Activated naive CD8-positive, alpha-beta T cell (primary cell): Measurements from ENCODE around the gene FIGNL2.
A peak's percentile ranks its signal among the peaks of the same experiment; 100 is the strongest.

Source experiments
- H3K27ac Mint-ChIP-seq: one replicate; pipeline ENCODE4 v1.8.0; 2021; ENCODE audit warnings: mixed read lengths
- H3K27me3 Mint-ChIP-seq: one replicate; pipeline ENCODE4 v1.8.0; 2021; ENCODE audit warnings: mixed read lengths
- H3K36me3 Mint-ChIP-seq: one replicate; pipeline ENCODE4 v1.8.0; 2021; ENCODE audit warnings: mixed read lengths
- H3K4me1 Mint-ChIP-seq: one replicate; pipeline ENCODE4 v1.8.0; 2021; ENCODE audit warnings: low read depth, mixed read lengths
- H3K4me3 Mint-ChIP-seq: one replicate; pipeline ENCODE4 v1.8.0; 2021; ENCODE audit warnings: mild to moderate bottlenecking, mixed read lengths
- H3K9me3 Mint-ChIP-seq: one replicate; pipeline ENCODE4 v1.8.0; 2021; ENCODE audit warnings: low read depth, mixed read lengths

The FIGNL2 gene

DNA sequence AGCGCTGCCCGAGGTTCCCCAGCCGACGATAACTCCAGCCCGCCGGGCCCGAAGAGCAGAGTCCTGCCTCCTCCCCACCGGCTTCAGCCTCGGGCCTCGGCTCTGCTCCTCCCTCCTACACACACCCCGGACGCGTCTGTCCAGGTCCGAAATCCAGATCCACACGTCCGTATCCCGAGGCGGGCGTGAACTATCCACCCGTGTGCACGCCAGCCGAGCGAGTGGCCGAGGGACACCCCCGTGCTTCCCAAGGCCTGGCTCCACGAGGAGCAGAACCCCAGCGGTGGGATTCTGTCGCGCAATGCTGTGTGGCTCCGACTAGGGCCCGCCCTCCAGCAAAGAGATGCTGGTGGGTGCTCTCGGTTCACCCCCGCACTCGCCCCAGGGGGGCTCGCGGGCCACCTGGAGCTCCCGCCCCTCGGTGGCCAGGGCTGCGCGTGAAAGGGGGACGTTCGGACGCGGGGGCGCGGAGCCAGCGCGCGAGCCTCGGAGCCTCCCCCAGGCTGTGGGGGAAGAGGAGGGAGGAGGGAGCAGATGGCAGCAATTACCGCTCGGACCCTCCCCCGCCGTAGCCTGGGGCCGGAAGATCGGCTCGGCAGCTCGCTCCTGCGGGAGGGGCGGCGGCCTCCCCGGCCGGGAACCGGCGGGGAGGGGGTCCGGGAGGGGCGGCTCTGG is 20.4 kb upstream of the FIGNL2 start:
- H3K36me3 Mint-ChIP-seq: no peaks in the 10 kb centered on the region
- H3K27me3 Mint-ChIP-seq: peaks cover 26% of the 10 kb centered on the region
- peaks cover 22% of the 10 kb centered on the region for H3K4me1 Mint-ChIP-seq
- peak overlapping the region; percentile 27 for H3K4me3 Mint-ChIP-seq
- no peak overlapping the region for H3K27ac Mint-ChIP-seq
- no peaks in the 10 kb centered on the region for H3K9me3 Mint-ChIP-seq

DNA sequence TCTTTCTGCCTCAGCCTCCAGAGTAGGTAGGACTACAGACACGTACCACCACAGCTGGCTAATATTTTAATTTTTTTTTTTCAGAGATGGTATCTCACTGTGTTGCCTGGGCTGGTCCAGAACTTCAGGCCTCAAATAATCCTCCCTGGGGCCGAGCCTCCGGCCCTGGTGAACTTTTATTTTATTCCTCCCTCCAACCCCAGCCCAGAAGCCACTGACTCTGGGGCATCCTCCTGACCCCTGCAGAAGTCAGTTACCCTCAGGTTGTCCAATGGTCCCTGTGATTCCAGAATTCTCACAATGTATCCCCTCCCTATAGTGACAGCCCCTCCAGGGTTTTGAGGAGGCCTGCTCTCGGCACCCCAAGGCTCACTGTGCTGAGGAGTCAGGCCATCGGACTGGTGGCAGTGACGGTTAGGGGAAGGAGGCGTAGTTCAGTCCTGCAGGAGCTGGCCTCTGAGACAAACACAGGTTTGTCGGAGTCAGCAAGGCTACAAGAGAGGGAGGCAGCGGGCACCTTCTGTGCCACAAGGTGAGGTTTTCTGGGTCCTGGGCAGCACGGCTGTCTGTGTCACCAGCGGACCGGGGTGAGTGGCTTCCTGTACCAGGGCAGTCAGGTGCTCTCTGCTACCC is 19.4 kb upstream of the FIGNL2 start:
- Mint-ChIP-seq H3K27me3 (peaks cover 33% of the 10 kb centered on the region), H3K9me3 (no peaks in the 10 kb centered on the region), H3K36me3 (no peaks in the 10 kb centered on the region), H3K27ac (no peak overlapping the region), H3K4me3 (peak overlapping the region; percentile 67), H3K4me1 (peaks cover 23% of the 10 kb centered on the region)

DNA sequence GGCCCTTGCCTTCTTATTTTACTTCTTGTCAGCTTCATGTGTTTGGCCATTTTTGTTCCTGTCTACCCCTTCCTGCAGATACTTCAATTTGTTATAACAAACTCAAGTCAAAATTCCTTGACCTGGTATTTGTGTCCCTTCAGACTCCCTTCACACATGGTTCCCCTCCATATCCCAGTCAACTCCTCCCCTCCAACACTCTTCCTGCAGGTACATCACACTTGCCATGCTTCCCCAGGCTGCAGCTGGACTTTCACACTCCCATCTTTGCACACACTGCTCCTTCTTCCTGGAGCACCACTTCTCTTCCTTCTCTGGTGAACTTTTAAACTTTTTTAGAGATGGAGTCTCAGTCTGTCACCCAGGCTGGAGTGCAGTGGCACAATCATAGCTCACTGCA is 18.9 kb upstream of the FIGNL2 start:
- Mint-ChIP-seq H3K4me1 (peaks cover 23% of the 10 kb centered on the region), H3K27me3 (peaks cover 33% of the 10 kb centered on the region), H3K27ac (no peak overlapping the region)

DNA sequence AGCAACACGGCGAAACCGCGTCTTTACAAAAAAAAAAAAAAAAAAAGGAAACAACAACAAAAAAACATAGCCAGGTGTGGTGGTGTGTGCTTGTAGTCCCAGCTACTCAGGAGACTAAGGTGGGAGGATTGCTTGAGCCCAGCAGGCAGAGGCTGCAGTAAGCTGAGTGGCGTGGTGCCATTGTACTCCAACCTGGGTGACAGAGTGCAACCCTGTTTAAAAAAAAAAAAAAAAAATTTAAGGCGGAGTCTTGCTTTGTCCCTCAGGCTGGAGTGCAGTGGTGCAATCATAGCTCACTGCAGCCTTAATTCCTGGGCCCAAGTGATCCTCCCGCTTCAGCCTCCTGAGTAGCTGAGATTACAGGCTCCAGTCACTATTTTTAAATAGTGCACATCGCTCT is 18.2 kb upstream of the FIGNL2 start:
- Mint-ChIP-seq H3K4me3 (no peak overlapping the region), H3K36me3 (no peaks in the 10 kb centered on the region), H3K9me3 (no peaks in the 10 kb centered on the region), H3K4me1 (peaks cover 23% of the 10 kb centered on the region), H3K27me3 (peaks cover 36% of the 10 kb centered on the region), H3K27ac (no peak overlapping the region)

More for the DNA sequence above, 18.9 kb upstream of the FIGNL2 start:
- Mint-ChIP-seq H3K36me3 (no peaks in the 10 kb centered on the region), H3K9me3 (no peaks in the 10 kb centered on the region), H3K4me3 (no peak overlapping the region)

DNA sequence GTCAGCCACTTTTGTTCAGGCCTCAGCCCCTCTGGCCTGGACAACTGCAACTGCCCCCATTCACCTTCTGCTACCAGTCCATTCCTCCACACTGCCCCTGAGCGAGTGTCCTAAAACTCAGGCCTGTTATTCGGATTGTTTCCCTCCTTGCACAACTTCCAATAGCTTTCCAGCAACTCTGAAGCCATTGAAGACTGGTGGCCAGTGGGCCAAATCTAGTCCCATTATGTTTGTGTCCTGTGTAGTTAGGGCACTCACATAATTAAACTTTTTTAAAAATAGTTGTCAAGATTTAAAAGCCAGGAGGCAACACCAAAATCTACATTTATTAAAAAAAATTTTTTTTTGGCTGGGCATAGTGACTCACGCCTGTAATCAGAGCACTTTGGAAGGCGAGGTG is 17.8 kb upstream of the FIGNL2 start:
- Mint-ChIP-seq H3K4me3 (no peak overlapping the region), H3K9me3 (no peaks in the 10 kb centered on the region), H3K27me3 (peaks cover 36% of the 10 kb centered on the region), H3K4me1 (peaks cover 23% of the 10 kb centered on the region), H3K27ac (no peak overlapping the region), H3K36me3 (no peaks in the 10 kb centered on the region)

DNA sequence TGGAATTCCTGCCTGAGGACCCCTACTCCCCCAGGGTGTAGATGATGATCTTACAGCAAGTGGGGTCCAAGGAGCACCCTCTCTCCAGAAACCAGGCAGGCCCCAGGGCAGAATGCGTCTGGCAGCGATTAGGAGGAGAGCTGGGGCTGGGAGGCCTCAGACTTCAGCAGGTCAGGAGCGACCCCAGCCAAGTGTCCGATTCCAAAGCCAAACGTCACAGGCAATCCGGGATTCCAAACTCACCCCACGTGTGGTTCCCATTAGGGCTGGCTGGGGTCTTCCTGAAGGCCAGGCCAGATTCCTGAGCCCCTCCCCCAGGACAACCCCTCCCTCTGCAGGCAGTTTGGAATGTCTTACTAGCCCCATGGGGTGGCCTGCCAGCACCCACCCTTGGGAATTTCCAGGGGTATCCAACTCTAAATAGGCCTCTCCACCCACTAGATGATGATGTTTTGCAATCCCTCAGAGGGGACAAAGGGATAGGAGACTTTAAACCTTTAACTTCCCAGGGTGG is 17.3 kb upstream of the FIGNL2 start:
- Mint-ChIP-seq H3K4me3 (no peak overlapping the region), H3K27me3 (peaks cover 33% of the 10 kb centered on the region), H3K9me3 (no peaks in the 10 kb centered on the region), H3K4me1 (peaks cover 22% of the 10 kb centered on the region), H3K36me3 (no peaks in the 10 kb centered on the region), H3K27ac (no peak overlapping the region)

DNA sequence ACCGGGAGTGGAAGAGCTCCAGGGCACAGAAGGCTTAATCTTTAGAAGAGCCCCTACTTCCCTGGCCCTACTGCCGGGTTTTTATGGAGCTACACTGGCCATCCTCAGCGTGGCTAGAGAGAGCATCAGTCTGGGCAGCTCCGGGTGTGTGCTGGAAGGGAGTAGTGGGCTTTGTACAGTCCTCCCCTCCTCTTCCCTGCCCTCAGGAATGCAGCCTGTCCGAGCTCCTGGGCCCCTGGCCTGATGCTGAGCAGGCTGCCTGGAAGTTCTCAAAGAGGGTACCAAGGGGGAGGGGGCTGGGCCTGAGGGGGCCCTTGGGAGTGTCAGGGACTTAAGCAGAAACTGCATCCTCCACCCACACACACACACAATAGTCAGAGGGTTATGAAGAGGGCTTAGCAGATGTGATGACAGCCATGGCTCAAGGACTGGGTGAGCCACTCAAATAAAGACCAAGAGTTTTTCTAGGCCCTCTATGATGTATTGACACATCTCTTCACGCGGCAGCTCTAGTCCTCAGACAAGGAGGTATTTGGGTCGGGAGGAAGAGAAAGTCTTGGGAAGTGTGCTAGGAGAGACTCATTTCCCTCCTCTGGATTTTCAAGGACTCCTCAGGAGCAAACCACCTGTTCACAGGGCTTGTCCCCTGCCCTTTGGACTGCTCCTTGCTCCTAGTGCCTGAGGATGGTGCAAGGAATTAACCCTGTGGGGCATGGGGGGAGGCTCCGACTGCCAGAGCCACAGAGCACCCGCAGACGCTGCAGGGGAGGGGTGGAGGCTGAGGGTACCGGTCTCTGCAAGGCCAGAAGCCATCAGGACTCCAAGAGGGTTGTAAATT is 16.5 kb upstream of the FIGNL2 start:
- Mint-ChIP-seq H3K9me3 (no peaks in the 10 kb centered on the region), H3K27me3 (peaks cover 28% of the 10 kb centered on the region), H3K4me1 (peaks cover 17% of the 10 kb centered on the region), H3K27ac (no peak overlapping the region), H3K4me3 (peak overlapping the region; percentile 59), H3K36me3 (no peaks in the 10 kb centered on the region)

DNA sequence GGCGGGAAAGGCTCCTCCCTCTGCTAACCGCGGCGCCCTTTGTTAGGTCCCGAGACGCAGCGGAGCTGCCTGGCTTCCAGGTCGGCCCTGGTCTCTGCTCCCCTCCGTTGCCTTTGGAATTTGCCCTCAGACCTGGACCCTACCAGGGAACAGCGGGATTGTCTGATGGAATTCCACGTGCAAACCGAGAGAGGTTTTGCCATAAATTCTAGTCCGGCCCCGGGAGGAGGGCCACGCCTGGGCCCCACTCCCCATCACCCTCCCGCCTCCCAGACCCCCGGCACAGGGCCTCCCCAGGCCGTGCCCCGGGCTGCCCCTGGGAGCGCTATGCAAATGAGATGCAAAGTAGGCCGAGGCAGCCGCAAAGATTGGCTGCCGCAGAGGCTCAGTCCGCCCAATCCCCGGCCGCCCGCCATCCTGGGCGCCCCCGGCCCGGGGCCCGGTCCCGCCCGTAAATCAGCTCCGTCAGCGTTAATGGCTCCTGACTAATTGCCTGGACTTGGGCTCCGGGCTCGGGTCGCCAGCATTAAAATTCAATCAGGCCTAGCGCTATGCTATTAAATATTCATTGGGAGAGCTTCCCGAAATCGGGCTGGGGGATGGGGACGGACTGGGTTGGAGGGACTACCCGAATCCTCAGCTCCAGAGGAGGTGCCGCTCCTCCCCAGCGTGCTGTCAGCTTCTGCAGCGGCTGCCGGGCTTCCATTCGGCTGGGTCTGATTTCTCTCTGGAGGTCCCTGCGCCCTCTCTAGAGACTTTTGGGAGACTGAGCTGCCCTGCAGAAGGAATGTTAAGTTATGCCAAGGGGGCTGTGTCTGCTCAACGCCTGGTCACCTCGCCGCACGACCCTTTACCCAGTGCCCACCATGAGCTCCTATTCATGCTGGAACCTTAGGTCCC is 15.7 kb upstream of the FIGNL2 start:
- H3K36me3 Mint-ChIP-seq: no peaks in the 10 kb centered on the region
- no peak overlapping the region for H3K27ac Mint-ChIP-seq
- H3K4me3 Mint-ChIP-seq: peak overlapping the region; percentile 59
- H3K4me1 Mint-ChIP-seq: peaks cover 12% of the 10 kb centered on the region
- peaks cover 25% of the 10 kb centered on the region for H3K27me3 Mint-ChIP-seq
- H3K9me3 Mint-ChIP-seq: no peaks in the 10 kb centered on the region

DNA sequence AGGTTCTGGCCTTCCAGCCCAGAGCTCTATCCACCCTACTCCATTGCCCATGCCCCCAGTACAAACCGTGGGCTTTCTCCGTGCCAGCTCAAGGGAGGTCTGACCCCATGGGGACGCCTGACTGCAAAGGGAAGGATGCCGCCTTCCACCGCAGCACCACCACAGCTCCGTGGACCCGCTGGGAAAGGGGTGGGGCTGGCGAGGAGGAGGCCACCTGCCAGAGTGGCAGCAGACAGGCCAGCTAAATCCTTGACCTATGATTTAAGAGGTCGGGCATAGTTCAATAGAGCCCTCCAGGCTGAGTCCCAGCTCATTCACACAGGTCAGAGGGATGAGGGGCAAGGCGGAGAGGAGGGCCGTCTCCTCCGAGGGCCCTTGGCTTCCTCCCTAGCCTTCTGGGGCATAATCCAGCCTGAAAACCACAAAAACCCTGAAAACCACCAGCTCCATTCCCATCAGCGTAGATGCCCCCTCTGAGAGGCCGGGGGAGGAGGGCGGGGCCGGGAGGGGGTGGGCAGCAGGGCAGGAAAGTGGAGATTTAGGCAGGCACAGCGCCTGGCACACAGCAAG is 14.9 kb upstream of the FIGNL2 start:
- H3K9me3 Mint-ChIP-seq: no peaks in the 10 kb centered on the region
- H3K4me1 Mint-ChIP-seq: peaks cover 11% of the 10 kb centered on the region
- no peak overlapping the region for H3K27ac Mint-ChIP-seq
- peaks cover 24% of the 10 kb centered on the region for H3K27me3 Mint-ChIP-seq
- H3K4me3 Mint-ChIP-seq: peak overlapping the region; percentile 68
- H3K36me3 Mint-ChIP-seq: no peaks in the 10 kb centered on the region

DNA sequence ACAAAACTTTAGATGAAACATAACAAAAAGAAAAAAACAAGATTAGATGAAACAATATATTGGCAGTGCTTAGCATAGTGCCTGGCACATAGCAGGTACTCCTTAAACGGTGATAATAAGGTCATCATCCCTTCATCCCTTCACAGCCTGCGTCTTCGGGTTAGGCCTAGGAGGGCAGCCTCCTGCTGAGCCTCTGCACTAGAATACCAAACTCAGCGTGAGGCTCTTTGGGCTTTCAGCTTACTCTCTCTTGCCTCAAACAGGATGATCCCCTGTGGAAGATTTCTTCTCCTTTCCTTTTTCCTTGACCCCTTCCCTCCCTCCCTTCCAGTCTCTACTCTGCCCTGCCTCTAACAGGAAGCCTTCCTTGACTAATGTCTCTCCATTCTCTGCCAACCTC is 14.4 kb upstream of the FIGNL2 start:
- Mint-ChIP-seq H3K4me1 (peaks cover 6% of the 10 kb centered on the region), H3K36me3 (no peaks in the 10 kb centered on the region), H3K27ac (no peak overlapping the region), H3K9me3 (no peaks in the 10 kb centered on the region), H3K27me3 (peaks cover 19% of the 10 kb centered on the region), H3K4me3 (peak overlapping the region; percentile 68)

DNA sequence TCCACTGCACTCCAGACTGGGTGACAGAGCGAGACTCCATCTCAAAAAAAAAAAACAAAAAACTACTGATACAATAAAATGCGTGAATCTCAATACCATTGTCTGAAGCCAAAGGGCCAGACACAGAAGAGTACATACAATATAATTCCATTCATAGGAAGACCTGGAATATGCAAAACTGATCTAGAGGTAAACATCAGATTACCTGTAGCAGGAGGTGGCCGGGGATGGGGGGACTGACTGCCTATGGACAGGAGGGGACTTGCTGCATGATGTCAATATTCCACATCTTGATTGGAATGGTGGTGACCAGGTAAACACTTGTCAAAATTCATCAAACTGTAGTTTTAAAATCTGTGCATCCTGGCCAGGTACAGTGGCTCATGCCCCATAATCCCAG is 12.5 kb upstream of the FIGNL2 start:
- no peak overlapping the region for H3K27ac Mint-ChIP-seq
- H3K4me3 Mint-ChIP-seq: no peak overlapping the region
- H3K9me3 Mint-ChIP-seq: no peaks in the 10 kb centered on the region
- H3K4me1 Mint-ChIP-seq: peaks cover 6% of the 10 kb centered on the region
- no peaks in the 10 kb centered on the region for H3K36me3 Mint-ChIP-seq
- peaks cover 19% of the 10 kb centered on the region for H3K27me3 Mint-ChIP-seq

DNA sequence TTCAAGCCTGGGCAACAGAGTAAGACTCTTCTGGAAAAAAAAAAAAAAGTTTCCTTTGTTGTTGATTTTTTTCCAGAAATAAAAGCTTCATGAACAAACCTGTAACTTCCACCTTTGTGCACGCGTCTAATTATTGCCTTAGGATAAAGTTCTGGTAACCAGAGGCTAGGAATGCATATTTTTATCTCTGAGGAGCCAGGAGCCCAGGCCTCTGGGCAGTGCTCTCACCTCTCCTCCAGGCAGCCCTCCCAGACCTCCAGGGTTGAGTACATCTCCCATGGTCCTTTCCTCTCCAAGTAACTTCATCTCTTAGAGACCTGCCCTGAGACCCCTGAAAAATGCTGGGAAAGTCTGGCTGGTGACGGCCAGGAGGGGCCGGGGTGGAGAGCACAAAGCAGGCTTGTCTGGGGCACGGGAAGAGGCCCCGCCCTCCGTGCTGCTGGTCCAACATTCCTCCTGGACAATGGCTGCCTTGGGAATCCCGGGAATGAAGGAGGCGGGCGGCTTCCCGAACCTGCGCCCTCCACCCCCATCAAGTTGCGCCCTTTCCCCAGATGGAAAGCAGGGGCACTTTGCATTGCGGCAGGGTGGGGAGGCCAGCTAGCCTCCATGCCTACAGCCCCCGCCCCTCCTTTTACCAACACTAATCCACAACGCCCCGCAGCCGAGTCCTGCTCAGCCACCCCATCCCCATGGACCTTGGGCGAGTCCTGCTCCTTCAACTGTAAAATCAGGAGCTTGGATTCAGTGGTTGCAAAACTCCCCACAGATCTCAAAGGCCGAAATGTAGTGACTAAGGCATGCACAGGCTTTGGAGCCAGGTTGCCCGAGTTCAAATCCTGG is 7.3 kb upstream of the FIGNL2 start:
- Mint-ChIP-seq H3K4me3 (no peak overlapping the region), H3K36me3 (no peaks in the 10 kb centered on the region), H3K4me1 (peaks cover 8% of the 10 kb centered on the region), H3K27ac (no peak overlapping the region), H3K9me3 (no peaks in the 10 kb centered on the region), H3K27me3 (peaks cover 6% of the 10 kb centered on the region)

DNA sequence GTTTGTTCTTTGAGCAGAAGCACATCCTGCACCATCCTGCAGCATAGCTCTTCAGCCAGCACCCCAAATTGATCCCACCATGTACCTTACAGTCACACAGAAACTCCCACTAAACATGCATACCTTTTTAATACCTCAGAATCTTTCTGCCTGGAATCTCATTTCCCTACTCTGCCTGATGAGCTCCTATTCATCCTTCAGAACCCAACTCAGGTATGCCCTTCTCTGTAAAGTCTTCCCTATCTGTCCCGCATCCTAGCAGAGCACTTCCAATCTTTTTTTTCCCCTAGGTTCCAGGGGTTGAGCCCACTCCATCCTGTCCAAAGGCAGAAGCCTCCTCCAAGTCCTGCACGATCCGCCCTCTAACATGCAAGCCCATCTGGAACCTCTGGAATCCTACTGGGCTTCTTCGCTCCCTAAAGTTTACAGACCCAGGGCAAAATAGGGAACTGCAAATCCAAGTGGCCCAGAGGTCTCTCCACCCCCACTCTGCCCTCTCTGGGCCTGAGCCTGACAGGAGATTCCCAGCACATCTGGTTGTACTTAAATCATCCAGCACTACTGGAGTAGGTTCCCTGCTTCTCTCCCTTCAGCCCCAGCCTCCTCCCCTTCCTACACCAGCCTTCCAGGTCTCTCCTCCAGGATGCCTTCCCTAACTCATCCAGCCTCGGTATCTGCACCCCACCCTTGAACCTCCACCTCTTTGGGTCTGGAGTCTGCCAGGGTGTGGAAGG is 4.1 kb upstream of the FIGNL2 start:
- Mint-ChIP-seq H3K4me3 (no peak overlapping the region), H3K27ac (no peak overlapping the region), H3K9me3 (no peaks in the 10 kb centered on the region), H3K36me3 (no peaks in the 10 kb centered on the region), H3K4me1 (peaks cover 16% of the 10 kb centered on the region), H3K27me3 (peaks cover 3% of the 10 kb centered on the region)
